ENCODE measurements around the gene ADSS1. TPM values are rescaled to one million over a fixed set of nuclear protein-coding genes. Genes with fewer than 3 reads are reported as not detected.

ADSS1 gene
- polyA plus RNA-seq, 1 of the 3 experiments (the other 2 are of a cell fraction), result 14.3 TPM

- Histone ChIP-seq H3K9ac (no peak overlapping the region), H3K9me2 (no peaks in the 10 kb centered on the region), H3K27me3 (ENCODE audit: insufficient read depth) (no peaks in the 10 kb centered on the region), H2AFZ (ENCODE audit: low read depth) (no peak overlapping the region), H3K4me1 (ENCODE audit: control insufficient read depth in 1 of 2, insufficient read depth in 2 of 2, low read depth in 1 of 2, low read length in 1 of 2) (peaks cover 0 to 6% of the 10 kb centered on the region in 2 experiments; a peak in 1 of 4 replicates), H3K27ac (ENCODE audit: low read depth in 2 of 2, low read length in 1 of 2) (no peak overlapping the region), H3F3A (replicated peaks; ENCODE audit: insufficient read depth) (no peaks in the 10 kb centered on the region), H3K79me2 (ENCODE audit: insufficient read depth) (no peaks in the 10 kb centered on the region), H4K20me1 (ENCODE audit: insufficient read depth) (no peaks in the 10 kb centered on the region), H3K4me2 (no peak overlapping the region), H3K9me3 (no peaks in the 10 kb centered on the region), H3K36me3 (replicated peaks in 1 of 2; ENCODE audit: control insufficient read depth in 1 of 2, insufficient read depth in 2 of 2, low read length in 1 of 2) (peaks cover 0 to 5% of the 10 kb centered on the region in 2 experiments), H3K4me3 (ENCODE audit: low read depth in 2 of 2, low read length in 1 of 2) (no peak overlapping the region)
- ChIA-PET POLR2A (interaction anchor here (0.7 kb wide), 1 partner anchor 86 kb away, joined by 3 read pairs; no protein-coding TSS in a partner anchor), CTCF (interaction anchor here (1.0 to 3.4 kb wide), 2 partner anchors 16 to 31 kb away, joined by 3 to 23 read pairs; partner anchors contain the start of gene ADSS1)
- WGBS (ENCODE audit: low lambda C conversion rate), result 90% methylated on average over 29 of the region's 29 CpGs
- no peak for DNase-seq
- no peak for TF ChIP-seq CHD2 (IDR thresholded peaks at IDR 0.05; ENCODE audit: low read length, partially characterized antibody)
- TF ChIP-seq NFIC (IDR thresholded peaks at IDR 0.05; ENCODE audit: borderline replicate concordance), result no peak
- no peak for TF ChIP-seq FOSL2 (IDR thresholded peaks at IDR 0.05; ENCODE audit: borderline replicate concordance, low read depth)
- no peak for TF ChIP-seq MXI1 (IDR thresholded peaks at IDR 0.05; ENCODE audit: low read depth, low read length)
- TF ChIP-seq USF1 (IDR thresholded peaks at IDR 0.05; ENCODE audit: borderline replicate concordance, low read depth), result no peak
- no peak for TF ChIP-seq USF2 (IDR thresholded peaks at IDR 0.05; ENCODE audit: borderline replicate concordance, low read depth, low read length)
- no peak for TF ChIP-seq SIN3A (IDR thresholded peaks at IDR 0.05; ENCODE audit: borderline replicate concordance, low read depth, low read length)
- no peak for TF ChIP-seq NRF1 (IDR thresholded peaks at IDR 0.05; ENCODE audit: low read depth, low read length)
- TF ChIP-seq IRF3 (IDR thresholded peaks at IDR 0.05; ENCODE audit: low read depth, low read length), result no peak
- no peak for TF ChIP-seq TAF1 (IDR thresholded peaks at IDR 0.05; ENCODE audit: borderline replicate concordance, low read depth, low read length)
- no peak for TF ChIP-seq REST (IDR thresholded peaks at IDR 0.05; ENCODE audit: low read depth, low read length)
- TF ChIP-seq CTCF (IDR thresholded peaks at IDR 0.05), result no peak
- no peak for TF ChIP-seq RCOR1 (IDR thresholded peaks at IDR 0.05; ENCODE audit: low read length)
- no peak for TF ChIP-seq RFX5 (IDR thresholded peaks at IDR 0.05; ENCODE audit: low read length)
- TF ChIP-seq POLR2AphosphoS5 (IDR thresholded peaks at IDR 0.05; ENCODE audit: low read depth, low read length), result no peak
- no peak for TF ChIP-seq JUND (IDR thresholded peaks at IDR 0.05)
- no peak for TF ChIP-seq EZH2phosphoT487 (IDR thresholded peaks at IDR 0.05; ENCODE audit: borderline replicate concordance, low read depth)
- TF ChIP-seq TCF12 (IDR thresholded peaks at IDR 0.05), result no peak
- TF ChIP-seq PBX3 (IDR thresholded peaks at IDR 0.05), result no peak
These were observed 15.8 kb downstream of the ADSS1 start for GRCh38 chr14:104739546-104740516.

Data from SK-N-SH (cell line).